Brain microvascular endothelial cell (primary cell): ENCODE results near the gene CDHR1.
"Not testable (repeated sequence)": the region's sequence is repeated elsewhere in the genome, so short reads cannot be mapped to it uniquely, and the experiment has no call there.

Source experiments
- DNase-seq: peaks from one replicate; pipeline ENCODE4 v3.0.0-alpha.2; 2020
- H3K27ac ChIP-seq: fragments of 250-450 bp; sonication (Bioruptor Pico); 2 replicates; pipeline ENCODE4 v1.5.1; 2020; ENCODE audit warnings: mild to moderate bottlenecking, moderate library complexity
- H3K27me3 ChIP-seq: fragments of 250-450 bp; sonication (Bioruptor Pico); replicated peaks from 2 replicates; pipeline ENCODE4 v1.5.1; 2020; ENCODE audit warnings: mild to moderate bottlenecking
- H3K36me3 ChIP-seq: fragments of 250-450 bp; sonication (Bioruptor Pico); replicated peaks from 2 replicates; pipeline ENCODE4 v1.5.1; 2020; ENCODE audit warnings: mild to moderate bottlenecking
- H3K4me3 ChIP-seq: 2 replicates; pipeline ENCODE4 v1.5.1; 2011; ENCODE audit warnings: low read depth, mild to moderate bottlenecking, control low read depth, low read length, moderate library complexity
- in situ Hi-C: cut with HindIII; loops from 2 replicates; pipeline ENCODE4 v1.10.0; 2017; ENCODE audit warnings: low sequenced_read_pairs, low pct_ligation_motif_present
- TF ChIP-seq, protein P1 (sequence below): IDR thresholded peaks from 2 replicates; pipeline ENCODE4 v1.5.1; 2011; ENCODE audit warnings: low read depth, mild to moderate bottlenecking, moderate library complexity, low read length, control low read depth, inconsistent platforms; ENCODE audit errors: missing control alignments

The CDHR1 gene

DNA sequence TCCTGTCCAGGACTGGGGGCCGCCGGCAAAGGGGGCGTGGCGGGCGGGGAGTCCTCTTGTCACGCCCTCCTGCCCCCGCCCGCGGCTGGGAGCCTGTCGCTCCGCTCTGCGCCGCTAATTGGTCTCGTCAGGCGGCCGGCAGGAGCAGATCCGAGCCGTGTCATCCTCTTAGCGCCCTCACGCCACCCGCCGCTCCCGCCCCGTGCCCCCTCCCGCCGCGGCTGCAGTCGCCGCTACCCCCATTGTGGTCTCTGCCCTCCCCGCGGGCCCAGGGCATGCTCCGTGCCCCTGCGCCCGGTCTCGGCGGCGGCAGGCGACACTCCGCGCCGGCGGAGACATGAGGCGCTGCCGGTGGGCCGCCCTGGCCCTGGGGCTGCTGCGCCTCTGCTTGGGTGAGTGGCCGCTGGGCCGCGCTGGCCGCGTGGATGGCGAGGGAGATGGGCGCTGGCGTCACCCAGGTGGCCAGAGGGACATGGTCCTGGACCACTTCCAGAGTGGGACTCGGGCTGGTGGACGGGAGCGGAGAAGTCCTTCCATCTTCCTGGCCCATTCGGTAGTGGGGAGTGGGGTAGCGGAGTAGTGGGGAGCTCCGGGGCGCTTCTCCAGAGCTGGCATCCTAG is at the start of gene CDHR1:
Gene CDHR1, plus strand, starts transcription at position 114 of the 620 bp plus-strand sequence. Its CDS starts 224 bp downstream, at position 338.
- Histone ChIP-seq H3K36me3 (no peaks in the 10 kb centered on the region), H3K27me3 (peaks cover 37% of the 10 kb centered on the region), H3K4me3 (peak within 1 kb of the TSS; percentile 29), H3K27ac (no peak within 1 kb of the TSS)
- in situ Hi-C loops: no loop called here
- no peak for DNase-seq
- TF ChIP-seq, protein P1, sequence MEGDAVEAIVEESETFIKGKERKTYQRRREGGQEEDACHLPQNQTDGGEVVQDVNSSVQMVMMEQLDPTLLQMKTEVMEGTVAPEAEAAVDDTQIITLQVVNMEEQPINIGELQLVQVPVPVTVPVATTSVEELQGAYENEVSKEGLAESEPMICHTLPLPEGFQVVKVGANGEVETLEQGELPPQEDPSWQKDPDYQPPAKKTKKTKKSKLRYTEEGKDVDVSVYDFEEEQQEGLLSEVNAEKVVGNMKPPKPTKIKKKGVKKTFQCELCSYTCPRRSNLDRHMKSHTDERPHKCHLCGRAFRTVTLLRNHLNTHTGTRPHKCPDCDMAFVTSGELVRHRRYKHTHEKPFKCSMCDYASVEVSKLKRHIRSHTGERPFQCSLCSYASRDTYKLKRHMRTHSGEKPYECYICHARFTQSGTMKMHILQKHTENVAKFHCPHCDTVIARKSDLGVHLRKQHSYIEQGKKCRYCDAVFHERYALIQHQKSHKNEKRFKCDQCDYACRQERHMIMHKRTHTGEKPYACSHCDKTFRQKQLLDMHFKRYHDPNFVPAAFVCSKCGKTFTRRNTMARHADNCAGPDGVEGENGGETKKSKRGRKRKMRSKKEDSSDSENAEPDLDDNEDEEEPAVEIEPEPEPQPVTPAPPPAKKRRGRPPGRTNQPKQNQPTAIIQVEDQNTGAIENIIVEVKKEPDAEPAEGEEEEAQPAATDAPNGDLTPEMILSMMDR: no peak

DNA sequence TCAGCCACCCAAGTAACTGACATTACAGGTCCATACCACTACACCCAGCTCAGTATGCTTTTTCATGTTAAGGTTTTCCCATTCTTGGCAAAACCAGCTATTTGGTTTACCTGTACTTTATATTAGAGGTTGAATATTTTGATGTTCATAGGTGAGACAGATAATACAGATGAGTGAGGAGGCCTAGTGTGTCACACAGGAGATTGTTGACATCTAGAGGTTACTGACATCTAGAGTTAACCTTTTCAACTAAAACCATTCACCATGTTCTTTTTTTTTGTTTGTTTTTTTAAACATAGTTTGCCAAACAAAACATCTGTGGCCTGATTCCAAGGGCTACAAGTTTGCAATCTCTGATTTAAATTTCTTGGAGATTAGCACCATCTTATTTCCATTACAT is 47.0 kb upstream of the CDHR1 start:
- Histone ChIP-seq H3K36me3 (peaks cover 57% of the 10 kb centered on the region), H3K4me3 (no peak overlapping the region), H3K27me3 (no peaks in the 10 kb centered on the region), H3K27ac (no peak overlapping the region)
- DNase-seq: no peak
- in situ Hi-C loops: no loop called here
- TF ChIP-seq, protein P1: no peak

GRCh38 chr10:84148006-84148597 is 46.2 kb upstream of the CDHR1 start:
- H3K27me3 ChIP-seq, in situ Hi-C loops, H3K4me3 ChIP-seq, H3K27ac ChIP-seq, DNase-seq: not testable (repeated sequence)
- TF ChIP-seq, protein P1: peak; percentile 78
- H3K36me3 ChIP-seq: peaks cover 62% of the 10 kb centered on the region

GRCh38 chr10:84149854-84150253 is 44.5 kb upstream of the CDHR1 start:
- in situ Hi-C loops: no loop called here

GRCh38 chr10:84152769-84153168 is 41.6 kb upstream of the CDHR1 start:
- Histone ChIP-seq H3K4me3 (no peak overlapping the region), H3K27me3 (no peaks in the 10 kb centered on the region), H3K27ac (no peak overlapping the region), H3K36me3 (peaks cover 47% of the 10 kb centered on the region)
- no peak for DNase-seq
- TF ChIP-seq, protein P1: no peak
- in situ Hi-C loops: no loop called here

More at GRCh38 chr10:84149854-84150253, 44.5 kb upstream of the CDHR1 start:
- DNase-seq: no peak
- TF ChIP-seq, protein P1: no peak
- H3K36me3 ChIP-seq: peaks cover 57% of the 10 kb centered on the region
- no peak overlapping the region for H3K4me3 ChIP-seq
- no peaks in the 10 kb centered on the region for H3K27me3 ChIP-seq
- no peak overlapping the region for H3K27ac ChIP-seq
